Kidney (tissue), 14 donors: ENCODE results near the gene TIAM2. TPM values are rescaled to one million over a fixed set of nuclear protein-coding genes. Genes with fewer than 3 reads are reported as not detected.

ENCODE experiments used
- DNase-seq, 5 donors: peaks; one replicate each; pipeline ENCODE4 v3.0.0-alpha.2; 2013 to 2020
- FAIRE-seq: peaks from 2 replicates; lab custom pipeline; 2012; peaks lifted over from hg19 to GRCh38; lab: Jason Lieb, UNC
- H3K27ac ChIP-seq, 2 donors: one replicate each; pipeline ENCODE4 v1.7.0; 2013; ENCODE audit warnings: low read depth in 2 of 2, low read length in 2 of 2, inconsistent platforms in 1 of 2
- H3K27me3 ChIP-seq: one replicate; pipeline ENCODE4 v1.7.1; 2013; ENCODE audit warnings: low read length, inconsistent platforms; ENCODE audit not compliant: control insufficient read depth, insufficient read depth
- H3K36me3 ChIP-seq, 3 donors: one replicate each; pipeline versions ENCODE4 v1.7.0 to v1.7.1; 2013; ENCODE audit warnings: low read length in 3 of 3, control low read depth in 1 of 3, inconsistent platforms in 1 of 3; ENCODE audit not compliant: insufficient read depth in 3 of 3, control insufficient read depth in 2 of 3
- H3K4me1 ChIP-seq, 3 donors: one replicate each; pipeline versions ENCODE4 v1.7.0 to v1.7.1; 2013; ENCODE audit warnings: low read length in 3 of 3, inconsistent platforms in 1 of 3, low read depth in 1 of 3; ENCODE audit not compliant: control insufficient read depth in 2 of 3, insufficient read depth in 2 of 3
- H3K4me3 ChIP-seq, 3 donors: one replicate each; pipeline versions ENCODE4 v1.7.0 to v1.8.1; 2013; ENCODE audit warnings: low read length in 3 of 3, control low read depth in 1 of 3, inconsistent platforms in 1 of 3
- H3K9ac ChIP-seq, 3 donors: one replicate each; pipeline versions ENCODE4 v1.7.0 to v1.7.1; 2013; ENCODE audit warnings: low read length in 3 of 3, control low read depth in 1 of 3, inconsistent platforms in 1 of 3
- H3K9me3 ChIP-seq, 3 donors: one replicate each; pipeline versions ENCODE4 v1.7.0 to v1.7.1; 2013; ENCODE audit warnings: low read length in 3 of 3, control low read depth in 1 of 3, inconsistent platforms in 1 of 3; ENCODE audit not compliant: control insufficient read depth in 2 of 3, insufficient read depth in 1 of 3
- CTCF ChIP-seq: IDR thresholded peaks from 3 replicates; pipeline ENCODE4 v1.5.1; 2012; ENCODE audit warnings: mild to moderate bottlenecking, moderate library complexity, borderline replicate concordance; ENCODE audit not compliant: insufficient read depth; ENCODE audit errors: extremely low read depth
- intact Hi-C: fragments of 100-400 bp; cut with DNase I; formaldehyde crosslinking; loops from one replicate; pipeline ENCODE4 v1.11.1; 2022
- polyA plus RNA-seq: library from polyadenylated mRNA; stranded (reverse); fragments of 350-450 nt; fragmentation: Illumina TruSeq; extraction: RNeasy Lipid Tissue Mini Kit (QIAGEN cat#74804); gene quantifications from one replicate; pipeline ENCODE4 v1.2.3, GENCODE V29; 2014; ENCODE audit warnings: low read depth, low replicate concordance; ENCODE audit not compliant: insufficient read depth
- total RNA-seq: library from RNA; stranded (reverse); fragmentation: NEBNext Ultra II Directional; extraction: Animal tissue kit (Norgen Biotek cat#: 25700); gene quantifications from one replicate; pipeline ENCODE4 v1.2.1, GENCODE V29; 2021
- donor health status: control.
- donor health status: control.
- donor health status: control.
- donor health status: control.
- donor health status: control.
- donor health status: DM: yes; HTN: yes; CAD: no.
- donor health status: Normal renal cell carcinoma (clear cell type).

The TIAM2 gene
- total and polyA plus RNA-seq, 2 donors from 2014 or later = 6.8 to 7.6 TPM

- intact Hi-C loops = loop anchor here (5.0 kb wide), 1 partner anchor 71 kb away; no protein-coding TSS in a partner anchor
- Histone ChIP-seq H3K27me3 (no peaks in the 10 kb centered on the region), H3K36me3 (peaks cover 0 to 4% (median 3%) of the 10 kb centered on the region in 3 donors), H3K4me3 (no peak overlapping the region), H3K9ac (peak overlapping the region in 1 of 3 donors; percentile 34), H3K4me1 (no peaks in the 10 kb centered on the region), H3K27ac (no peak overlapping the region), H3K9me3 (no peaks in the 10 kb centered on the region)
- TF ChIP-seq CTCF = peak; percentile 69
- DNase-seq = peak in 4 of 5 donors; percentile 59 to 75 (median 62)
- FAIRE-seq = no peak
These were observed 253.2 kb downstream of the TIAM2 start for GRCh38 chr6:155248008-155249001.

- no peak overlapping the region for H3K9ac ChIP-seq
- intact Hi-C loops = no loop called here
- no peak for TF ChIP-seq CTCF
- H3K27me3 ChIP-seq = no peaks in the 10 kb centered on the region
- no peaks in the 10 kb centered on the region for H3K9me3 ChIP-seq
- peaks cover 0 to 5% (median 3%) of the 10 kb centered on the region in 3 donors for H3K36me3 ChIP-seq
- FAIRE-seq (no peak), DNase-seq (no peak)
- no peaks in the 10 kb centered on the region for H3K4me1 ChIP-seq
- no peak overlapping the region for H3K4me3 ChIP-seq
- no peak overlapping the region for H3K27ac ChIP-seq
These were observed 255.7 kb downstream of the TIAM2 start for GRCh38 chr6:155250701-155251381.

- H3K27me3 ChIP-seq = no peaks in the 10 kb centered on the region
- no peaks in the 10 kb centered on the region for H3K4me1 ChIP-seq
- H3K4me3 ChIP-seq = no peak overlapping the region
- no peaks in the 10 kb centered on the region for H3K9me3 ChIP-seq
- intact Hi-C loops = no loop called here
- no peak overlapping the region for H3K27ac ChIP-seq
- FAIRE-seq (no peak), DNase-seq (no peak)
- peaks cover 3 to 9% (median 4%) of the 10 kb centered on the region in 3 donors for H3K36me3 ChIP-seq
- no peak for TF ChIP-seq CTCF
- H3K9ac ChIP-seq = no peak overlapping the region
These were observed 257.5 kb downstream of the TIAM2 start for GRCh38 chr6:155252581-155252980.
